Left forelimb (tissue), 1 donor: ENCODE results near the gene FBXL14.

Source experiments
- DNase-seq: peaks from one replicate; pipeline ENCODE4 v3.0.0-alpha.2; 2018; ENCODE audit warnings: low spot score

FBXL14 gene

GRCh38 chr12:1593174-1594005 lies 991 bp downstream of the FBXL14 start:
- DNase-seq, result no peak

- no peak for DNase-seq
Observed at GRCh38 chr12:1592444-1593173, 1.8 kb downstream of the FBXL14 start.

GRCh38 chr12:1591543-1591942 lies 2.8 kb downstream of the FBXL14 start:
- DNase-seq, result no peak

- DNase-seq, result no peak
Observed at GRCh38 chr12:1591034-1591433, 3.3 kb downstream of the FBXL14 start.

GRCh38 chr12:1590221-1590979 lies 4.0 kb downstream of the FBXL14 start:
- DNase-seq, result no peak

GRCh38 chr12:1588575-1588947 lies 5.8 kb downstream of the FBXL14 start:
- DNase-seq, result no peak

GRCh38 chr12:1587927-1588574 lies 6.3 kb downstream of the FBXL14 start:
- DNase-seq, result no peak

- DNase-seq, result no peak
Observed at GRCh38 chr12:1584326-1584725, 10.1 kb downstream of the FBXL14 start.

GRCh38 chr12:1583421-1584078 lies 10.8 kb downstream of the FBXL14 start:
- peak; percentile 72 for DNase-seq

GRCh38 chr12:1582709-1583050 lies 11.7 kb downstream of the FBXL14 start:
- no peak for DNase-seq

- no peak for DNase-seq
Observed at GRCh38 chr12:1581973-1582708, 12.2 kb downstream of the FBXL14 start.

- DNase-seq, result no peak
Observed at GRCh38 chr12:1580526-1580925, 13.9 kb downstream of the FBXL14 start.

- no peak for DNase-seq
Observed at GRCh38 chr12:1579651-1580435, 14.5 kb downstream of the FBXL14 start.

GRCh38 chr12:1576410-1577241 lies 17.8 kb downstream of the FBXL14 start:
- DNase-seq, result no peak

GRCh38 chr12:1575408-1576401 lies 18.7 kb downstream of the FBXL14 start:
- no peak for DNase-seq

- DNase-seq, result no peak
Observed at GRCh38 chr12:1574865-1575259, 19.5 kb downstream of the FBXL14 start.

- DNase-seq, result peak; percentile 80
Observed at GRCh38 chr12:1573960-1574864, 20.2 kb downstream of the FBXL14 start.
